Testis (tissue), 3 donors: Measurements from ENCODE around the gene REXO2. TPM values are rescaled to one million over a fixed set of nuclear protein-coding genes. Genes with fewer than 3 reads are reported as not detected.

Source experiments
- DNase-seq: peaks from one replicate; pipeline ENCODE4 v3.0.0-alpha.2; 2019
- H3K27ac ChIP-seq, 2 donors: fragments of 200-600 bp; sonication (generic); one replicate each; pipeline ENCODE4 v1.5.1; 2019
- H3K27me3 ChIP-seq: fragments of 200-600 bp; sonication (generic); one replicate; pipeline ENCODE4 v1.5.1; 2019
- H3K36me3 ChIP-seq: fragments of 200-600 bp; sonication (generic); one replicate; pipeline ENCODE4 v1.5.1; 2017; ENCODE audit warnings: low read depth; ENCODE audit errors: missing control alignments
- H3K4me1 ChIP-seq: fragments of 200-600 bp; sonication (generic); one replicate; pipeline ENCODE4 v1.5.1; 2019
- H3K4me3 ChIP-seq, 2 donors: fragments of 200-600 bp; sonication (generic); one replicate each; pipeline ENCODE4 v1.5.1; 2017 to 2019
- H3K9me3 ChIP-seq: fragments of 200-600 bp; sonication (generic); one replicate; pipeline ENCODE4 v1.5.1; 2017
- CTCF ChIP-seq, 3 experiments: fragments of 450-650 bp in 2 of 3; fragments of 200-600 bp in 1 of 3; sonication (generic) in 1 of 3; IDR thresholded peaks; one replicate each; pipeline ENCODE4 v1.5.1; 2016 to 2019; ENCODE audit warnings: antibody characterized with exemption in 3 of 3, mild to moderate bottlenecking in 2 of 3, moderate library complexity in 1 of 3
- POLR2A ChIP-seq: fragments of 450-650 bp; IDR thresholded peaks from one replicate; pipeline ENCODE4 v1.6.1; 2017; ENCODE audit warnings: antibody characterized with exemption, mild to moderate bottlenecking, moderate library complexity
- WGBS, 2 donors: methylation state at CpG; one replicate each; pipeline ENCODE4 v1.1.5; 2018; 5-methylcytosine and 5-hydroxymethylcytosine counted together
- intact Hi-C: fragments of 100-400 bp; cut with DNase I; formaldehyde crosslinking; loops from one replicate; pipeline ENCODE4 v1.15.1; 2023; ENCODE audit warnings: low total_unique reads
- polyA plus RNA-seq: library from polyadenylated mRNA; stranded (reverse); fragments of 350-450 nt; fragmentation: Illumina TruSeq; extraction: RNeasy Lipid Tissue Mini Kit (QIAGEN cat#74804); gene quantifications from one replicate; pipeline ENCODE4 v1.2.3, GENCODE V29; 2014; ENCODE audit warnings: low read depth, low replicate concordance; ENCODE audit not compliant: insufficient read depth
- total RNA-seq, 2 donors: library from RNA; depleted of rRNA; stranded (reverse); fragments of >200 nt; gene quantifications; one replicate each; pipeline ENCODE4 v1.2.3, GENCODE V29; 2016

Gene REXO2
- total and polyA plus RNA-seq, 3 donors from 2014 or later, result 87.1 to 141 (median 92.7) TPM

- 33 to 34% methylated on average over 2 of the region's 2 CpGs for WGBS, 2 donors
- no peaks in the 10 kb centered on the region for H3K27me3 ChIP-seq
- H3K9me3 ChIP-seq, result no peaks in the 10 kb centered on the region
- intact Hi-C loops, result no loop called here
- H3K4me1 ChIP-seq, result peaks cover 14% of the 10 kb centered on the region
- no peak for TF ChIP-seq POLR2A
- TF ChIP-seq CTCF (IDR thresholded peaks at IDR 0.05), result no peak
- no peak for DNase-seq
- H3K4me3 ChIP-seq, result no peak overlapping the region
- no peaks in the 10 kb centered on the region for H3K36me3 ChIP-seq
- peak overlapping the region; percentile 3 to 43 for H3K27ac ChIP-seq
Measured at GRCh38 chr11:114397349-114397982, 41.8 kb upstream of the REXO2 start.

GRCh38 chr11:114398303-114398920, 40.9 kb upstream of the REXO2 start:
- H3K27ac ChIP-seq, result peak overlapping the region; percentile 3 to 97
- H3K27me3 ChIP-seq, result no peaks in the 10 kb centered on the region
- 47 to 51% methylated on average over 4 of the region's 4 CpGs for WGBS, 2 donors
- H3K9me3 ChIP-seq, result no peaks in the 10 kb centered on the region
- TF ChIP-seq CTCF (IDR thresholded peaks at IDR 0.05), result no peak
- TF ChIP-seq POLR2A, result no peak
- intact Hi-C loops, result no loop called here
- peaks cover 14% of the 10 kb centered on the region for H3K4me1 ChIP-seq
- no peaks in the 10 kb centered on the region for H3K36me3 ChIP-seq
- no peak for DNase-seq
- H3K4me3 ChIP-seq, result no peak overlapping the region

- Histone ChIP-seq H3K36me3 (no peaks in the 10 kb centered on the region), H3K9me3 (no peaks in the 10 kb centered on the region), H3K4me3 (peak overlapping the region; percentile 85 to 92), H3K27ac (peak overlapping the region; percentile 97 to 99), H3K27me3 (no peaks in the 10 kb centered on the region), H3K4me1 (peaks cover 14% of the 10 kb centered on the region)
- no peak for DNase-seq
- intact Hi-C loops, result no loop called here
- 4% methylated on average over 26 to 29 of the region's 29 CpGs for WGBS, 2 donors
- TF ChIP-seq POLR2A (no peak), CTCF (IDR thresholded peaks at IDR 0.05) (no peak)
Measured at GRCh38 chr11:114399490-114400215, 39.6 kb upstream of the REXO2 start.

GRCh38 chr11:114400216-114400914, 38.9 kb upstream of the REXO2 start, which contains the start of the genes C11orf71 and RBM7:
Gene C11orf71 (minus strand): TSS chr11:114400511. CDS start chr11:114400331, 180 bp downstream.
Gene RBM7 (plus strand): TSS chr11:114400666. CDS start chr11:114400672, 6 bp downstream.
- H3K36me3 ChIP-seq, result no peaks in the 10 kb centered on the region
- H3K27ac ChIP-seq, result peak within 1 kb of the TSS; percentile 97 to 99
- intact Hi-C loops, result no loop called here
- H3K4me3 ChIP-seq, result peak within 1 kb of the TSS; percentile 85 to 92
- H3K27me3 ChIP-seq, result no peaks in the 10 kb centered on the region
- TF ChIP-seq CTCF (IDR thresholded peaks at IDR 0.05), result no peak
- peak; percentile 84 for TF ChIP-seq POLR2A
- DNase-seq, result peak; percentile 96
- peaks cover 14% of the 10 kb centered on the region for H3K4me1 ChIP-seq
- WGBS, 2 donors, result 0% methylated on average over 23 to 49 of the region's 65 CpGs
- no peaks in the 10 kb centered on the region for H3K9me3 ChIP-seq
